GM19395 (cell line): ENCODE measurements around the gene BARX2.

Experiments
- ATAC-seq: cut with Tn5 transposase; IDR thresholded peaks from one replicate; pipeline ENCODE4 v1.9.1; 2021; ENCODE audit warnings: mild to moderate bottlenecking, moderate library complexity; ENCODE audit not compliant: unreplicated experiment

BARX2 gene

DNA sequence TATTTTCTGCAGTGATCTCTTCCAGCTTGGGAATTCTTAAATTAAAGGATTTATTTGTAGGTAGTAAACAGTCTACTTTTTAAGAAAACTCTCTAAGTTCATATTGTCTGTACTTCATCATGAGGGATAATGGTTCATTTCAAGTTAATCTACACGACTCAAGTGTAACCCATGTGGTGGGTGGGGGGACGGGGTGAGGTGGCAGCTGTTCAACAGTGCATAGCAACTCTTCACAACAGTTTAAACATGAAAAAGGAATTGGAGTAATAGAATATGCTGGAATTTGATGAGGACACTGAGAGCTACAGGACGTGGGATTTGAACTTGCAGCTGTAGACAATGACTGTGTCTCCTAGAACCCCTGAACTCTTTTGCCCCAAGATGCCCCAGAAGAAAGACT, 20.8 kb downstream of the BARX2 start:
- no peak for ATAC-seq

DNA sequence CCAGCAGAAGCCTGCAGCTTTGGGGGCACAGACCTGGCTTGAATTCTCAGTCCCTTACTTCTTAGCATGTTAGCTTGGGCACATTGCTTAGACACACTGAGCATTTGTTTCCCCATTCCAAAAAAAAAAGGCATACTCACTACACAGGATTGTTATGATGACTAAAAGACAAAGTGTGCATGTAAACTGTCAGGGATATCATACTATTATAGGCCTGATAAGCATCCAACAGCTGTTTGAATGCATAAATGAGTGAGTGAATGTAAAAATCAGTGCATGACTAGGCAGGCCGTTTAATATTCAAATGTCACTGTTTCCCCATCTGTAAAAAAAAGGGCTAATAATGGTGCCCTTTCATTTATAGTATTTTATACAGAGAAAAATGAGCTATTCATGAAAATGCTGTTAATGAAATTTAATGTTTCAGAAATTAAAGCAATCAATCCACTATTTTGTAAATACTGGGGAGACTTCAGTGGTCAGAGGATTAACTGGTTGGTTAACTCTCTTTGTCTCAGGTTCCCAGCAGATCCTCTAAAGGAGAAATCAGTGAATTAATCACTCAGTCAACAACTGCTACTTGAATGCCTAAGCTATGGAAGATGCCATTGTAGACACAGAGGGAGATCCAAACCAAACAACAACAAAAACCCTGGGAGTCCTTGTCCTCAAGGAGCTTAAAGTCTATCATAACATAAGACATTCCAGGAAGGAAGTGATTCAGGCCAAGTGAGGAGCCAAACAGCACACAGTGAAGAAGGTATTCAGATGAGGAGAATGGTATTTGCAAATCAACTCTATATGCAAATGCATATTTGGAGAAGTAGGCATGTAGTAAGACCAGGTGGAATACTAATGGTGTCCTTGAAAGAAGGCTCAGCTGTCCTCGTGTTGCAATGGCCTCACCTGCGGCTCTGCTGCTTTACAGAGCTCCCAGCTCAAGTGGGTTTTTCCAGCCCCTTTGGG, 26.8 kb downstream of the BARX2 start:
- no peak for ATAC-seq

DNA sequence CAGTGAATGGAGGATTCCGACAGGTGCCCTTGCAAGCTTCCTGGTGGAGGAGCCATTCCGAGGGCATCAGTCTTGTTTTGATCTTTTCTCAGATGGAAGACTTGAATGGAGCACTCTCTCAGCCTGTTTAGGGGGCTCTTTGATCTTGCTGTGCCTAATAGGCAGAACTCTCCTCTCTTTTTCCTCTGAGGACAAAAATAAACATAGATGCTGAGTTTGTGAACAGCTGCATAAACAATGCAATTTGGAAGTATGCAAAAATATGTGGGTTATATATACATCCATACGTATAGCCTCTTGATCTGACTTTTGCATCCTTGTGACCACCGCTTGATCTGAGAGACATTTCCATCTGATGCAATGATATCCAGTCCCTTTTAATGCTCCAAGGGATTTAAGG, 29.1 kb downstream of the BARX2 start:
- no peak for ATAC-seq

DNA sequence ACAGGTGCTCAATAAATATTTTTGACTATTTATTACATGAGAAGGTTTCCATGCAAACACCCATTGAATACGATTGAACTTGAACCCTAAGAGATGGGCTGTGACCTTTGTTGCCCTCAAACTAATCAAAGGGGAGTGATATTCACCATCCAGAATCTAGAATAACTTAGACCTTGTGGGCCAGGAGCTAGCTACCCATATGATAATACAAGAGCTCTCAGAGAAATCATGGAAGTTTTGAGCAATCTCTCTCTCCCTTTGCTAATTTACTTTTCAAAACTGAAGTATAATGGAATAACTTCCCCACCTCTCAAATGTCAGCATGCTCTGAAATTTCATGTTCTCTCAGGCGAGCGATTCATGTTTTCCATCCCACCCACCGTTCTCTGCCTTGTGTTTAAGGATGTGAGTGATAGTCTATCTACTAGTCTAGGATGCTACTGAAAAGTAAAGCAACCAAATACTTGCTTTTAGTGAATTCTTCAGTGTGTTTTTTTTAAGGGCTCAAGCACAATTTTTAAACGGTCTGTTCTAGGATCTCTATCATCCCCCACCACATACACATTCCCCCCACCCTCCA, 33.3 kb downstream of the BARX2 start:
- no peak for ATAC-seq

DNA sequence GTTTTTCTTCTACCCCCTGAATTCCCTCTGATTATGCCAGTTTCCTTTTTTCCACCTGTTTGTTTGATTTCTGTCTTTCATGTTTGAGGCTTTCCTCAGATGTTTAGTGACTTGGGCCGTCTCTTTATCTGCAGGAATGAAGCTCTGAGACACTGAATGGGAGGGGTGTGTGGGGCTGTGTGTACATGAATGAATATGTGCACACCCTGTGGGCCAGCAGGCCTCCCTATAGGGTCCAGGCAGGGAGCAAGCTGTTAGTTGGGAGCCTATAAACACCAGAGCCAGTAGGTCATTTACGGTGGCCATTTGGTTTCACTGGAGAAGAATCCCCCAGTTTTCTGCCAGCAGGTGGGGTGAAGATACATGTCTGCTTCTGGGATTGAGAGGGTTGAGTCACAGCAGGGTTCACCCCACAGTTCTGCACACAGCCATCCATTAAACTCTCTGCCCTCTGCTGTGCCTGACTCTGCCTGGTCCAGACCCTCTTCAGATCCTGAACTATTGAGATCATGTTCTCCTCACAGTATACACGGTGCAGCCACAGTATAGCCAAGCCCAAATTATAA, 34.8 kb downstream of the BARX2 start:
- ATAC-seq = no peak

DNA sequence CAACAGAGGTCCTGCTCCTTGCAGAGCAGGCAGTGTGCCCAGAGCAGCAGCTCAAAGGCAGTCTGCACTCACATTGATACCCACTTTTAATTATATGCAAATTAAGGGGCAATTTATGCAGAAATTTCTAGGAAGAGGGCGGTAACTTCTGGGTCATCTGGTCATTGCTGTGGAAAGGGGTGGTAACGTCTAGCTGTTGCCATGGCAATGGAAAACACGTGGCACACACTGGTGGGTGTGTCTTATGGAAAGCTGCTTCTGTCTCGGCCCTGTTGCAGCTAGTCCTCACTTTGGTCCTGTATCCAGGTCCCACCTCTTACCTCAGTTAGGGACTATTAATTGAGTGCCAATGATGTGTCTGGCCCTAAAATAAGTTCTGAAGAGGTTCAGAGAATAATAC, 36.8 kb downstream of the BARX2 start:
- no peak for ATAC-seq

DNA sequence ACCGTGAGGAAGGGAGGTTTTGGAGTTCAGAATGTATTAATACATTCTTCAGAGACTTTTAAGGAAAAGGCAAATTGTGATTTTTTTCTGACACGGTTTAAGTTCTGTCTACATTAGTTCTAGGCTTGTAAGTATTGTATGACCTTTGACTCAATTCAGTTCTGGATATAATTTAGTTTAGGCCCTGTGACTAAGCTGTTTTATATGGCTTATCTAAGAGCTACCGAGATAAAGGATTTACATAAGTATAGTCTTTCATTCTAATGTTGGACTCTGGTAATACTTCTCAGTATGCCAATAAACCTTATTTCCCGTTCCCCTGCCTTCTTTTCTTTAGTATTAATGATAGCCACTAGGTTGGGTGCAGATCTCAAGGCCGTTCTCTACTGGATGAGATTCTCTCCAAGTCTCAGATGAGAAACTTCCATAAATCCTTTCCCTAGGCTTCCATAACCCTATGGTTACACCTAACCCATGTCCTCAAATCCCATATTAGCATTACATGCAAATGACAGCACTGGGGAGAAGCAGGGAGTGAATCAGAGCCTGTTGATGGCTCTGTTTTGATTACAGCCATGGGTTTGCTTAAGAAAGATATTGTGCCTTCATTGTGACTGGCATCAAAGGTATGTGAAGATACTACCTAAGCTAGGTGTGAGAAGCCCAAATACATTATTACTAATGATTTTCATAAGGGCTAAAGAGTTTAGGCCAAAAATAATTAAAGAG, 38.7 kb downstream of the BARX2 start:
- ATAC-seq = no peak

DNA sequence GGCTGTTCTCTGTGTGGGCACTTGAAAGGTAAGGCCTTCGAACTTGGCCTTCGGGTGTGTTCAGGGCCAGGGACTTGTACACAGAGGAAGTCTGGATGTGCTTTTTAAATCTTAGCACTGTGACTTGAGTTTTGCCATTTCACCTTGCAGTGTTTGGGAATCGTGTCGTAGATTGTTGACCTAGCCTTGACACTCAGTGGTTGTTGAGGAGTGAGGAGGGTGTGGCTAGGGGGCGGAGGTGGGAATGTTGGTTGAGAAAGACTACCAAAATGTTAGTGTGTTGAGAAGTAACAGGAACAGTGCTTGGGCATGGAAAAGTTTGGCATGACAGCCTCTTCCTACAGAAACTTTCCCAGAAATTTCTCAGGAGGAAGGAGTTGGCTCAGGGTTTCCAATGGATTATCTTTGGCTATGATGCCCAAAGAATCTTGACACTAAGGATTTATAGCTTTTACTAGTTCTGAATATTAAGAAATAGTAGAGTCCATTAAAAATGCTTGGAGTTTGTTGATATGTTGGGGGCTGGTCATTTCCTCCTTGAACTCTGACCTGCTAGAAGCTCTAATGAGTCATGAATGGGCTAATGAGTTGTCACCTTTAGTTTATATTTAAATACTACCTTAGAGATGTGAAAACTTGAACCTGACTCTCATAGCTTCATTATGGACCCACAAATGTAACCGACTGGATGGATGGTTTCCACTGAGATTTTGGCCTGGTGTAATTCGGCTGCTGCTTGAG, 40.6 kb downstream of the BARX2 start:
- no peak for ATAC-seq

DNA sequence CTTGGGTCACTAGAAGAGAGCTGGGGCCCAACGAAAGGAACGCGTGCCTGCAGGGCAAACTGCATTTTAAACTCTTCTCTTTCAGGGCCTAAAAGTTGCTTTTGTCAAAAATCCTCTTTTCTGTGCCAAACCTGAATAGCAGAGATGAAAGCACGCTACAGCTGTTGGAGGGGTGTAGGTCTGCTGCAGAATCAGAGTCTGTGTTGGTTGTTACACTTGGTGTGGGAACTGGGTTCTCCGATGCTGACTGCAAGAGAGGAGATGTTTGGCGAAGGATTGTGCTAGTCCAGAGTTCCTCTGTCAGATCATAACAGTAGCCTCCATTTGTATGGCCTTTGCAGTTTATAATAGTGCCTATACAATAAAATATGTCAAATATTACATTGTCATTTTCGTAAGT, 41.8 kb downstream of the BARX2 start:
- ATAC-seq = no peak

DNA sequence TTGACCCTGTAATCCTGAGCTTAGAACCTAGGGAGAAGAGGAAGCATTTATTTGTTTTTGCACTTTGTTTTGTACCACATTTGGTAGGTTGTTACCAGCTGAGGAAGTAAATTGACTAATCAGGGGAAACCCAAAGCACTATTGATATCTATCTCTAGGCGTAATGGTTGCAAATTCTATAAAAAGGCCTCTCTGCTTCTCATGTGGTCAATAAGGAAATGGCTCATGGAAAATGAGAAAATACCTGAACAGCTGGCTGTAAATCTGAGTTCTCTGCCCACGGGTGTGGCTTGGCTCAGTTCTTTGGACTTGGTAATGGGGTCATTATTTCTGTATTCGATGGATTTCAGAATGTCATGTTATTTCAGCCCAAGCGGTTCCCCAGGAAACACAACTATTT, 42.4 kb downstream of the BARX2 start:
- ATAC-seq = peak; percentile 69

DNA sequence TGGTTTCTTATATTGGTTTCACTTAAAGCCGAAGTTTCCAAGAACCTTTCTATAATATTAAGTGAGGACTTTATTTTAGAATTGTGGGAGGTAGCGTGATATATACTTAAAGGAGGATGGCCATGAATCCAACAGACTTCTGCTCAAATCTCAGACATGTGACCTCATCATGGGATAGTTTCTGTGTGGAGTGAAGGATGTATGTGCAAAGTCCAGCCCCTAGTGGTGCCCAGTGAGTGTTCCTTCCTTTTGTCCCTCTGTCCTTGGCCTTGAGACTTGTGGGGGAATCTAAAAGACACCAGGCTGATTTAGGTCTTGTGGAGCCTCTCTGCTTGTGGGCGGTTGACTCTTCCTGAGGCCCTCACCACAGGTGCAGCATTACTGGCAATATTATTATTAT, 43.7 kb downstream of the BARX2 start:
- ATAC-seq = no peak

DNA sequence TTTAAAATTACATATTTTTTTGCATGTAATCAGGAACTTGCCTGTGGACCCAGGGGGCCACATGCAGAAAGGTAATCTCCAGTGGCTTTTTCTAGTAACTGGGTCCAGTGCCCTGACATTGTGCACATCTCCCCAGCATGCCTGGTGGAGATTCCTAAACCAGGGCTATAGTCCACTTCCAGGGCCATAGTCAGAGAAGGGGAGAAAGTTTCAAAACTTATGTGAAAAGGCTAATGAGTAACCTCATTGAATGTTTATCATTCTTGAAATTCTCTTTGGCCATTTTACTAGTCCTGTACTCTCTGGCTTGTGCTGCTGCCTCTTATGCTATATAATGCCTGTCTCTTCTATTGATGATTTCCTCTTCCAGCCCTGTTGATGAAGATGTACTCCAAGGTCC, 47.8 kb downstream of the BARX2 start:
- ATAC-seq = no peak

DNA sequence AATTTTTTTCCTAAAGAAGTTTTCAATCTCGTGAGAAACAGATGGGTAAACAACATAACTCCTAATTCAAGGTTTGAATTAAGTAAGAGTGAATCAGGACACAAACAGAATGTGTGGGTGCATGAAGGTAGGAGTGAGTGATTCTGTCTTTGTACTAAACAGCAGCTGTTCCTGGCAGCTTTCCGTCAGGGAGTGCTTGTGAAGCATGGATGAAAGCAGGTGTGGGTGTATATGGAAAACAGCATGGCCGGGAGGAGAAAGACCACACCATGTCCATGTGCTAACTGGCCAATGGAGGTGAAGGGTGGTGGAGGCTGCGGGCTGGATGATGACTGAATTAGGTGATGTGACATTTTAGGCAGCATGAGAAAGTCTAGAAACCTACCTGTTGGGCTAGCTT, 49.6 kb downstream of the BARX2 start:
- no peak for ATAC-seq

DNA sequence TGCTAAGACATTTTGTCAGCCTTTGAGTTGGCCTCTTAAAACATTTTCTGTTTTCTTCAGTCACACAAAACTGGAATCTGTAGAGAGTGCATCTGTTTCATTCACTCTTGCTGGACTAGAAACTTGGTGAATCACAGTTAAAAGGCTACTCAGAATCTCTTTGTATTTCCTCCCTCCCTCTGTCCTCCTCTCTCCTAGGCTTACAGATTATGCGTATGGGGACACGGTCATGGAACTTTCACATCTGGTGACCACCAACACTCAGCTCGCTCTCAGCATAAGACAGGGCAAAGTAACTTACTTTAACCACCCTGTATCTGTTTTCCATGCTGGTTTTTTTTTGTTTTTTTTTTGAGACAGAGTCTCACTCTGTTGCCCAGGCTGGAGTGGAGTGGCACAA, 50.4 kb downstream of the BARX2 start:
- no peak for ATAC-seq

DNA sequence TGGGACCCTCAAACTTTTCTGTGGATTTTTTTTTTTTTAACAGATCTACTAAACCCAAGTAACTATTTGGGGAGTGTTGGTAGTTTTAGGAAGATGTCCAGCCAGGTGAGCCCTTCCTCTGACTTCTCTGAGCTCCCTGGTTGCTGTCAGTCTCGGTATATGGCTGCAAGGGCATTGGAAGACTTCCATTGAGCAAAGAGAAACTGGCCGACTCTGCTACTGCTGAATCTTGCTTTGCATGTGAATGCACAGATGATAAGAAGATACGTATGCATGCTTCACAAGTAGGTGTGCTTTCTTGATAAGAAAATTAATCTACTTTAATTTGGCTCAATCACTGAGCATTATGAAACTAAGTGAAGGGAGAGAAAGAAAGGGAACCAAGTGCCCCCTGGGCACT, 51.1 kb downstream of the BARX2 start:
- no peak for ATAC-seq

DNA sequence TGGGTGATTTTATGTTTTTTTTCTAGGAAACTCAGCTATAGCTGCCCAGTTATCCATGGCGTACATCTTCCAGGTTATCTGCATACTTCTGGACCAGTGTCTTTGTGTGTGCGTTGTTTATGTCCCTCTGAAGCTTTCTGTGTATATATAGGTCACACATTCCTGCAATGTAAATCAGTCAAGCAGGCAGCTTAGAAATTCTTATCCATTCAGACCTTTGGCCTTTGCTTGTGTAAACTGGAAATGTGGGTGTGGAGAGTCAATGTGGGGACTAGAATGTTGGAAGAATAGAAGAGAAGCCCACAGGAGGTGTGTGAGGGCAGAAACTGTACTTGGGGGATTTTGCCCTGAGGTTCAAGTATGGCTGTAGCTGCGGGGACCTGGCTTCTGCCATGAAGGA, 51.7 kb downstream of the BARX2 start:
- no peak for ATAC-seq

DNA sequence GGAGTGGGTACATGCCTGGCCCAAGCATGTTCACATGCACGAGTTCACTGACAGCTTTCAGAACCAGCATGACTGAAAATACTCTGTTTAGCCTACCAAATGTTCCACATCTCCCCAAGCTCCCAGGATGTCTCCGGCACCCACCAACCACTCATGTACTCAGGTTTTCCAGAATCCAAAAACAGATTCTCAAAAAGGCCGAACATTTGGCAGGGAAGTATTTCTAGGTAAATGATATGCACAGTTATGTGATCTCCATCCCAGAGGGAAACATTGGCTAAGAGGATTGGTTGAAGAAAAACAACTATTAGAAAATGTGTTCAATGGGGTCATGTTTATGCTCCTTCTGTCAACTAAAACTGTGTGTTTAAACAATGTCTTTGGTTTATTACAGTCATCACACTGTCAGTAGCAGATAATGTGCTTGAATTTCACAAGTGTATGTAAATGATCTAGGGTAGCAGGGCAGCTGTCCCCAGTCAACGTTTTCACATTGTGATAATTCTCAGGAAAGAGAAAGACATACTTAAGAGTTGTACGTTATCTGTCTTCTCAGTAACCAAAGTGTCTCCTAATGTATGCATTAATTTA, 52.3 kb downstream of the BARX2 start:
- no peak for ATAC-seq

DNA sequence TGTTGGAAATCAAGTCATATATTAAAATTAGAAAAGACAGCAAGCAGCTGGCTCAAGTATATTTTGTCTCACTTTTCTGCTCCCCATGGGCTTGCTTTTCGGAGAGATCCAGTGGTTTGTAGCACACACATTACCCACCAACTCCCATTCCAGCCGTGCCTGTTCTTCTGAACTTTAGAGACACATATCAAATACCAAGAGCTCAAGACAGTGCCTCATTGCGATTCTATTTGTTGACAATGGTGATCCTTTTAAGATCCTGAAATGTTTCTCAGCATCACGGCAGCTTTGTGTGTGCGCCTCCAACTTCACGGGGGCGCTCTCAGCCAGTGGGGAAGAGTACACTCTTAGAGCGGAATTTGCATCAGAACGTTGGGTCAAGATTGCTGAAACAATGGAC, 52.9 kb downstream of the BARX2 start:
- ATAC-seq = no peak

DNA sequence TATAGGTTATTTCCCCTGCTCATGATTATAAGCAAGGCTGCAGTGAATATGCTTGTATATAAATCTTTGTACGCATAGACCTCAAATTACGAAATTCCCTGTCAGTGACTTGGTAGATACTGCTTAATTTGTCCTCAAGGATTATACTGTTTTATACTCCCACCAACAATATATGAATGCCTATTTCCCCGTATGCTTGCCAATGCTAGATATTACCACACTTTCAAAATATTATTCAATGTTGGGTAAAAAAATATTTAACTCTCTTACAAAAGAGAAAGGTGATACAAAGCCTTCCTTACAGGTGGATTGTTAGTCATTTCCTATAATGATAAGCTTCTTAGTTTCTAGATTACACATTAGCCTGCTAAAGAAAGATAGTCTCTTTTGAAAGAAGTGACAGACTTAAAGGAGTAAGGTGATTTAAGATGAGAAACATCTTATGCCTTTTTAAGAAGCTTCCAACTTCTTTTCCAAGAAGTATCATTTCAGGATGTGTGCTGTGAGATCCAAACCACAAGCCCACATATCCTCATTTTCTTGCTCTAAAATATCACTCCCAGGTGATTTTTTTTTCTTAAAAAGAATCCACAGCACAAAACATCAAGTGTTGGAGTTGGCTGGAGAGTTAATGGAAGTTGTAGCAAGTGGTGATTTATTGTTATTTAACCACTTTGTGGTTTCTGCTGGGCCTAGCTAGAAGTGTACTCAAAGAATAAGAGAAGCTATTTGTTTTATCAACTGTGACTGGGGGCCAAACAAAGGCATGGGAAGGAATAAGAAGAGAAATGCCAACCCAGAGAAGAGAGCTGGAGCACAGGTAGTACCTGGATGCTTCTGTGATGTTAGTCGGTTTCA, 59.2 kb downstream of the BARX2 start:
- no peak for ATAC-seq
